Measurements from ENCODE around the gene ECHS1.

The ECHS1 gene

GRCh38 chr10:133405272-133405671 is 32.1 kb upstream of the ECHS1 start:
- TF ChIP-seq, protein P1, sequence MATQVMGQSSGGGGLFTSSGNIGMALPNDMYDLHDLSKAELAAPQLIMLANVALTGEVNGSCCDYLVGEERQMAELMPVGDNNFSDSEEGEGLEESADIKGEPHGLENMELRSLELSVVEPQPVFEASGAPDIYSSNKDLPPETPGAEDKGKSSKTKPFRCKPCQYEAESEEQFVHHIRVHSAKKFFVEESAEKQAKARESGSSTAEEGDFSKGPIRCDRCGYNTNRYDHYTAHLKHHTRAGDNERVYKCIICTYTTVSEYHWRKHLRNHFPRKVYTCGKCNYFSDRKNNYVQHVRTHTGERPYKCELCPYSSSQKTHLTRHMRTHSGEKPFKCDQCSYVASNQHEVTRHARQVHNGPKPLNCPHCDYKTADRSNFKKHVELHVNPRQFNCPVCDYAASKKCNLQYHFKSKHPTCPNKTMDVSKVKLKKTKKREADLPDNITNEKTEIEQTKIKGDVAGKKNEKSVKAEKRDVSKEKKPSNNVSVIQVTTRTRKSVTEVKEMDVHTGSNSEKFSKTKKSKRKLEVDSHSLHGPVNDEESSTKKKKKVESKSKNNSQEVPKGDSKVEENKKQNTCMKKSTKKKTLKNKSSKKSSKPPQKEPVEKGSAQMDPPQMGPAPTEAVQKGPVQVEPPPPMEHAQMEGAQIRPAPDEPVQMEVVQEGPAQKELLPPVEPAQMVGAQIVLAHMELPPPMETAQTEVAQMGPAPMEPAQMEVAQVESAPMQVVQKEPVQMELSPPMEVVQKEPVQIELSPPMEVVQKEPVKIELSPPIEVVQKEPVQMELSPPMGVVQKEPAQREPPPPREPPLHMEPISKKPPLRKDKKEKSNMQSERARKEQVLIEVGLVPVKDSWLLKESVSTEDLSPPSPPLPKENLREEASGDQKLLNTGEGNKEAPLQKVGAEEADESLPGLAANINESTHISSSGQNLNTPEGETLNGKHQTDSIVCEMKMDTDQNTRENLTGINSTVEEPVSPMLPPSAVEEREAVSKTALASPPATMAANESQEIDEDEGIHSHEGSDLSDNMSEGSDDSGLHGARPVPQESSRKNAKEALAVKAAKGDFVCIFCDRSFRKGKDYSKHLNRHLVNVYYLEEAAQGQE (IDR thresholded peaks at IDR 0.05; ENCODE audit: low read depth) = no peak
- TF ChIP-seq TAF1 (IDR thresholded peaks at IDR 0.05; ENCODE audit: low read depth) (no peak), TEAD4 (IDR thresholded peaks at IDR 0.05) (no peak), YY1 (IDR thresholded peaks at IDR 0.05; ENCODE audit: low read depth) (no peak), ZBTB7A (IDR thresholded peaks at IDR 0.05; ENCODE audit: low read depth) (no peak), MAX (IDR thresholded peaks at IDR 0.05) (no peak), RAD21 (IDR thresholded peaks at IDR 0.05; ENCODE audit: low read depth) (no peak), CREB1 (IDR thresholded peaks at IDR 0.05; ENCODE audit: low read depth) (no peak), CEBPB (IDR thresholded peaks at IDR 0.05) (no peak), FOXM1 (IDR thresholded peaks at IDR 0.05; ENCODE audit: borderline replicate concordance, low read depth) (no peak), TCF12 (IDR thresholded peaks at IDR 0.05; ENCODE audit: low read depth) (no peak), EP300 (IDR thresholded peaks at IDR 0.05; ENCODE audit: borderline replicate concordance) (no peak)
- TF ChIP-seq, protein P2, sequence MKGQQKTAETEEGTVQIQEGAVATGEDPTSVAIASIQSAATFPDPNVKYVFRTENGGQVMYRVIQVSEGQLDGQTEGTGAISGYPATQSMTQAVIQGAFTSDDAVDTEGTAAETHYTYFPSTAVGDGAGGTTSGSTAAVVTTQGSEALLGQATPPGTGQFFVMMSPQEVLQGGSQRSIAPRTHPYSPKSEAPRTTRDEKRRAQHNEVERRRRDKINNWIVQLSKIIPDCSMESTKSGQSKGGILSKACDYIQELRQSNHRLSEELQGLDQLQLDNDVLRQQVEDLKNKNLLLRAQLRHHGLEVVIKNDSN (IDR thresholded peaks at IDR 0.05) = no peak

- no peak for TF ChIP-seq YY1 (IDR thresholded peaks at IDR 0.05; ENCODE audit: low read depth)
Observed at GRCh38 chr10:133403784-133404183, 30.6 kb upstream of the ECHS1 start.

- no peak for TF ChIP-seq FOXM1 (IDR thresholded peaks at IDR 0.05; ENCODE audit: borderline replicate concordance, low read depth)
Observed at GRCh38 chr10:133403359-133403758, 30.2 kb upstream of the ECHS1 start.

DNA sequence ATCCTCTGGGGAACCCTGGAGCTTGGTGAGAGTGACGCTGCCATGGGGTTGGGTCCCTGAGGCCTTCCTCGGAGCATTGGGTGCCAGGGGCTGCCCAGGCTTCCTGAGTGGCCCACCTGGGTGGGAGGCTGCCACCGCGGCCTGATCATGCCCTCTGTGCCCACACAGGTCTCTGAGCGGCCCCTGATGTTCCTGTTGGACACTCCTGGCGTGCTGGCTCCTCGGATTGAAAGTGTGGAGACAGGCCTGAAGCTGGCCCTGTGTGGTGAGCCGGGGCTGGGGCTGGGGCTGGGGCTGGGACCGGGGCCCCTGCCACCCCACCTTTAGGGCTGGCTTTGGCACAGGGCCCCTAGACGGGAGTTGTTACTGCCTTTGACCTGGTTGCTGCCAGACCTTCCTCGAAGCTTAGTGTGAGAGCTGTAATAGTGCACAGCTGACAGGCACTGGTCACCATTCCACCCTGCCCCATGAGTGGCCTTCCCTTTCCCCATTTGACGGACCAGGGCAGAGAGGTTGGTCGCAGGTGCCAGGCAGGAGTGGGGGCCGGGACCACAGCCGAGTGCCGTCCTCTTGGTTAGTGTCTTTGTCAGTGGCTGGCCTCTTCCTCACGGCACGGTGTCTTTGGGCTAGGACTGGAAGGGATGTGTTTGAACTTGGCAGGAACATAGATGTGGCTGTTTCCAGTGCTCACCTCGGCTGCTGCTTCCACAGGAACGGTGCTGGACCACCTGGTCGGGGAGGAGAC is 29.0 kb upstream of the ECHS1 start:
- TF ChIP-seq CEBPB (IDR thresholded peaks at IDR 0.05) = no peak
- no peak for TF ChIP-seq TEAD4 (IDR thresholded peaks at IDR 0.05)
- TF ChIP-seq, protein P1 (IDR thresholded peaks at IDR 0.05; ENCODE audit: low read depth) = no peak
- no peak for TF ChIP-seq YY1 (IDR thresholded peaks at IDR 0.05; ENCODE audit: low read depth)
- no peak for TF ChIP-seq EP300 (IDR thresholded peaks at IDR 0.05; ENCODE audit: borderline replicate concordance)
- no peak for TF ChIP-seq NFIC (IDR thresholded peaks at IDR 0.05)
- TF ChIP-seq TAF1 (IDR thresholded peaks at IDR 0.05; ENCODE audit: low read depth) = no peak
- TF ChIP-seq RAD21 (IDR thresholded peaks at IDR 0.05; ENCODE audit: low read depth) = no peak
- no peak for TF ChIP-seq MAX (IDR thresholded peaks at IDR 0.05)
- TF ChIP-seq ZBTB7A (IDR thresholded peaks at IDR 0.05; ENCODE audit: low read depth) = no peak
- TF ChIP-seq TCF12 (IDR thresholded peaks at IDR 0.05; ENCODE audit: low read depth) = no peak

DNA sequence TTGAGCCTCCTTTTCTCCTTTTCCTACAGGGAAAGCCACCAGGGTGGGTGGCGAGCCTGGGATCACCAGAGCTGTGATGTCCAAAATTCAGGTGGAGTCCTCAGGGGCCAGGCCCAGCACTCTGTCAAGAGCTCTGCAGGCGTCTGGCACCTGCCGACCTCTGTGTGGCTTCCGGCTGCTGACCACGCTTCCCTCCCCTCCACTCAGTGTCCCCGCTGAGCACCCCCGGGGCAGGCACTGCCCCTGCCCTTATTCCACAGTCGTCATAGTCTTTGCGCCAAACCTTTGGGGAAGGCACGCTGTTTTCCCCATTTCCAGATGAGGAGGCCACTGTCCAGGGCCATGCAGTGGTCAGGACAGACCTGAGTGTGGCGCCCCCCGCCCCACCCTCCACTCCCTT is 28.3 kb upstream of the ECHS1 start:
- TF ChIP-seq, protein P2 (IDR thresholded peaks at IDR 0.05) = no peak
- TF ChIP-seq YY1 (IDR thresholded peaks at IDR 0.05; ENCODE audit: low read depth) (no peak), TCF12 (IDR thresholded peaks at IDR 0.05; ENCODE audit: low read depth) (no peak), FOXM1 (IDR thresholded peaks at IDR 0.05; ENCODE audit: borderline replicate concordance, low read depth) (no peak), CEBPB (IDR thresholded peaks at IDR 0.05) (no peak), CREB1 (IDR thresholded peaks at IDR 0.05; ENCODE audit: low read depth) (no peak), ZBTB7A (IDR thresholded peaks at IDR 0.05; ENCODE audit: low read depth) (no peak), EP300 (IDR thresholded peaks at IDR 0.05; ENCODE audit: borderline replicate concordance) (no peak), MAX (IDR thresholded peaks at IDR 0.05) (no peak), TEAD4 (IDR thresholded peaks at IDR 0.05) (no peak), NFIC (IDR thresholded peaks at IDR 0.05) (no peak), RAD21 (IDR thresholded peaks at IDR 0.05; ENCODE audit: low read depth) (no peak), TAF1 (IDR thresholded peaks at IDR 0.05; ENCODE audit: low read depth) (no peak), EGR1 (IDR thresholded peaks at IDR 0.05) (no peak)
- TF ChIP-seq, protein P1 (IDR thresholded peaks at IDR 0.05; ENCODE audit: low read depth) = no peak
